ENCODE measurements around the gene ADAMTSL2. TPM values are rescaled to one million over a fixed set of nuclear protein-coding genes. Genes with fewer than 3 reads are reported as not detected.

The ADAMTSL2 gene
- total RNA-seq, 2 experiments from 2014 or later = 0.05 to 0.07 TPM

- CTCF ChIA-PET = no interaction called here
- H3K27me3 Mint-ChIP-seq = peaks cover 4% of the 10 kb centered on the region
- H3K4me3 Mint-ChIP-seq = no peak overlapping the region
- DNase-seq = no peak
- peaks cover 4% of the 10 kb centered on the region for H3K9me3 Mint-ChIP-seq
- peaks cover 8% of the 10 kb centered on the region for H3K4me1 Mint-ChIP-seq (ENCODE audit: low read depth)
- H3K27ac Mint-ChIP-seq = no peak overlapping the region
- no peaks in the 10 kb centered on the region for H3K36me3 Mint-ChIP-seq
- POLR2A ChIA-PET = no interaction called here
- intact Hi-C loops (cut with micrococcal nuclease) = no loop called here
Measured at GRCh38 chr9:133507246-133507965, 27.1 kb upstream of the ADAMTSL2 start.

- H3K4me3 Mint-ChIP-seq = no peak overlapping the region
- no peaks in the 10 kb centered on the region for H3K9me3 Mint-ChIP-seq
- no peaks in the 10 kb centered on the region for H3K36me3 Mint-ChIP-seq
- H3K4me1 Mint-ChIP-seq (ENCODE audit: low read depth) = peaks cover 8% of the 10 kb centered on the region
- no peak overlapping the region for H3K27ac Mint-ChIP-seq
- intact Hi-C loops (cut with micrococcal nuclease) = no loop called here
- DNase-seq = no peak
- ChIA-PET CTCF (no interaction called here), POLR2A (no interaction called here)
- peaks cover 4% of the 10 kb centered on the region for H3K27me3 Mint-ChIP-seq
Measured at GRCh38 chr9:133508046-133508445, 26.5 kb upstream of the ADAMTSL2 start.

DNA sequence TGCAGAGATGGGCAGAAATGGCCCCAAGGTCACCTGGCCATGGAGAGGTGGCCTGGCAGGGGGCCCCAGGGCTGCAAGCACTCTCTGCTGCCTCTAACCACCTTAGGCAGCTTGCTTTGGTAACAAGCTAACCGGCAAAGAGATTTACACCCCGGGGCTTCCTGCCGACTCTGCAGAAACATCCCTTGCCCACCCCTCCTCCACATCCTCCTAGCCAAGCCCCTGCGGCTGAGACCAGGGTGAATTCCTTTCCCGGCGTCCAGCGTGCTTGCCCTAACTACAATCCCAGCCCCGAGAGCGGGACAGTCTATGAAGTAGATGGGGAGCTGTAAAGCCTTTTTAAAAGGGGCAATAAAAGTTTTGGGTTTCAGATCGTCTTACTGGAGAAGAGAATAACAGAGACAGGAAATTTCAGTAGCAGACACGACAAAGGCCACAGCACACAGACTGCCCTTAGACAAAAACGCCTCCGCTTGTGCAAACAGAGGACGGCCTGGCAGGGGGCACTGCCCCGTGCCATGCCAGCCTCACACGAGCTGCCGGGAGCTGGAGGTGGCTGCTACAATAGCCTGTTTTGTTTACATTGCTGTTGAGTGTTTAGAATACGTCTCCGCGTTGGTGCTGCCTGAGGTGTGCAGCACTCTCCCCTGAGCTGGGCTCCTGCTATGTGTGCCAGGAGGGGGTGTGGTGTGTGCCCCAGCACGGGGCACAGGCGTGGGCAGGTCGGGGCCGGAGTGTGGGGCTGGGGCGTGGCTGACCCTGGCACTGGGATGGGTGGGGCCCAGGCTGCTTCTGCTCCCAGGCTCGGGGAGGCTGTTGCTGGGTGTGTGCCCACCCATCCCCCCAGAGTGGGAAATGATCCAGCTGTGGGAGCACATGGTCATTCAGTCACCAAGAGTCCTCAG is 25.1 kb upstream of the ADAMTSL2 start:
- peaks cover 8% of the 10 kb centered on the region for H3K4me1 Mint-ChIP-seq (ENCODE audit: low read depth)
- H3K4me3 Mint-ChIP-seq = no peak overlapping the region
- ChIA-PET POLR2A (no interaction called here), CTCF (interaction anchor here (1.1 kb wide), 1 partner anchor 9 kb away, joined by 3 read pairs; no protein-coding TSS in a partner anchor)
- H3K36me3 Mint-ChIP-seq = no peaks in the 10 kb centered on the region
- H3K27me3 Mint-ChIP-seq = no peaks in the 10 kb centered on the region
- H3K27ac Mint-ChIP-seq = no peak overlapping the region
- peak; percentile 16 for DNase-seq
- intact Hi-C loops (cut with micrococcal nuclease) = no loop called here
- H3K9me3 Mint-ChIP-seq = no peaks in the 10 kb centered on the region

- no peak overlapping the region for H3K27ac Mint-ChIP-seq
- no peak for DNase-seq
- no peak overlapping the region for H3K4me3 Mint-ChIP-seq
- ChIA-PET CTCF (no interaction called here), POLR2A (no interaction called here)
- peaks cover 8% of the 10 kb centered on the region for H3K4me1 Mint-ChIP-seq (ENCODE audit: low read depth)
- H3K9me3 Mint-ChIP-seq = no peaks in the 10 kb centered on the region
- intact Hi-C loops (cut with micrococcal nuclease) = no loop called here
- no peaks in the 10 kb centered on the region for H3K27me3 Mint-ChIP-seq
- H3K36me3 Mint-ChIP-seq = no peaks in the 10 kb centered on the region
Measured at GRCh38 chr9:133510926-133511505, 23.5 kb upstream of the ADAMTSL2 start.

DNA sequence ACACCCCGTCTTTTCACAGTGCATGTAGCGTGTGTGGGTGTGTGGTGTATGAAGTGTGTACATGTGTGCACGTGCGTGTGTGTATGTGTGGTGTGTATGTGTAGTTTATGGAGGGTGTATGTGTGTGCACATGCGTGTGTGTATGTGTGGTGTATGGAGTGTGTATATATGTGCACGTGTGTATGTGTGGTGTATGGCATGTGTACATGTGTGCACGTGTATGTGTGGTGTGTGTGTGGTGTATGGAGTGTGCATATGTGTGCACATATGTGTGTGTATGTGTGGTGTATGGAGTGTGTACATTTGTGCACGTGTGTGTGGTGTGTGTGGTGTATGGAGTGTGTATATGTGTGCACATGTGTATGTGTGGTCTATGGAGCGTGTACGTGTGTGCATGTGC is 22.9 kb upstream of the ADAMTSL2 start:
- Mint-ChIP-seq H3K27ac (no peak overlapping the region), H3K4me1 (ENCODE audit: low read depth) (peaks cover 8% of the 10 kb centered on the region), H3K36me3 (no peaks in the 10 kb centered on the region), H3K9me3 (no peaks in the 10 kb centered on the region), H3K27me3 (no peaks in the 10 kb centered on the region), H3K4me3 (no peak overlapping the region)
- ChIA-PET POLR2A (no interaction called here), CTCF (no interaction called here)
- intact Hi-C loops (cut with micrococcal nuclease) = no loop called here
- no peak for DNase-seq

- Mint-ChIP-seq H3K9me3 (no peaks in the 10 kb centered on the region), H3K4me1 (ENCODE audit: low read depth) (peaks cover 8% of the 10 kb centered on the region), H3K4me3 (no peak overlapping the region), H3K27ac (no peak overlapping the region), H3K27me3 (no peaks in the 10 kb centered on the region), H3K36me3 (no peaks in the 10 kb centered on the region)
- intact Hi-C loops (cut with micrococcal nuclease) = no loop called here
- CTCF ChIA-PET = no interaction called here
- POLR2A ChIA-PET = no interaction called here
- DNase-seq = no peak
Measured at GRCh38 chr9:133512253-133513213, 22.0 kb upstream of the ADAMTSL2 start.

- ChIA-PET POLR2A (no interaction called here), CTCF (no interaction called here)
- DNase-seq = no peak
Measured at GRCh38 chr9:133513214-133514100, 21.0 kb upstream of the ADAMTSL2 start.

DNA sequence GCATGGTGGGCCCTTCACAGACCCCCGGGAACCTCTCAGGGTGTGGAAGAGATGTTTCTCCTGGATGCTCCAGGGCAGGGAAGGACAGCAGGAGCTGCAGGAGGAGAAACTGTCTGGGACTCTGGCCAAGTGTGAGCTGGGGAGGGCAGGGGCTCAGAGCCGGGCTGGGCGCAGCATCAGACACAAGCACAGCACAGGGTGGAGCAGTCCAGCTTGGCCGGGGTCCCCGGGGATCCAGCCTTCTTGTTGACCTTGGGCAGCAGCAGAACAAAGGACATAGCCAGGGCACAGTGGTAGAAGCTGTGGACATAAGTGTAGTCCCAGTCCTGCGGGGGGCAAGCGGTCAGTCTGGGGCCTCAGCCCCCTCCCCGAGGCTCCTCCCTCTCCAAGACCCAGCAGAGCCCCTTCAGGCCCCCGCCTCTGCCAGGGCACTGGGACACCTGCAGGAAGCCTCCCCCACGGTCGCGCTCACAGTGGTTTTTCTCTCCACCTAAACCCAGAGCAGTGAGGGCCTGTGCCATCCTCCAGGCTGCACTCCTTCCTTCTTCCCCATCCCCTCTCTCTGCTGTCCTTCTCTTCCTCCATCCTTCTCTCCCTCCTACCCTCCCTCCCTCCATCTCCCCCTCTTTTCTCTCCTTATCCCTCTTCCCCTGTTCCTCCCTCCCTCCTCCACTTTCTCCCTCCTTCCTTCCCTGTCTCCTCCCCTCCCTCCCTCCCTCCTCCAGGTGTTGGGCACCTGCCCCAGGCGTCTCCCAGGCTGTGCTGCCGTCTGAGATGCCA is 19.9 kb upstream of the ADAMTSL2 start:
- ChIA-PET CTCF (no interaction called here), POLR2A (no interaction called here)
- H3K27ac Mint-ChIP-seq = no peak overlapping the region
- H3K27me3 Mint-ChIP-seq = no peaks in the 10 kb centered on the region
- no peaks in the 10 kb centered on the region for H3K9me3 Mint-ChIP-seq
- peaks cover 2% of the 10 kb centered on the region for H3K4me1 Mint-ChIP-seq (ENCODE audit: low read depth)
- no peak for DNase-seq
- H3K4me3 Mint-ChIP-seq = no peak overlapping the region
- intact Hi-C loops (cut with micrococcal nuclease) = no loop called here
- H3K36me3 Mint-ChIP-seq = no peaks in the 10 kb centered on the region

More at GRCh38 chr9:133513214-133514100, 21.0 kb upstream of the ADAMTSL2 start:
- H3K36me3 Mint-ChIP-seq = no peaks in the 10 kb centered on the region
- H3K27ac Mint-ChIP-seq = no peak overlapping the region
- no peaks in the 10 kb centered on the region for H3K9me3 Mint-ChIP-seq
- intact Hi-C loops (cut with micrococcal nuclease) = no loop called here
- H3K4me3 Mint-ChIP-seq = no peak overlapping the region
- H3K4me1 Mint-ChIP-seq (ENCODE audit: low read depth) = peaks cover 8% of the 10 kb centered on the region
- no peaks in the 10 kb centered on the region for H3K27me3 Mint-ChIP-seq

DNA sequence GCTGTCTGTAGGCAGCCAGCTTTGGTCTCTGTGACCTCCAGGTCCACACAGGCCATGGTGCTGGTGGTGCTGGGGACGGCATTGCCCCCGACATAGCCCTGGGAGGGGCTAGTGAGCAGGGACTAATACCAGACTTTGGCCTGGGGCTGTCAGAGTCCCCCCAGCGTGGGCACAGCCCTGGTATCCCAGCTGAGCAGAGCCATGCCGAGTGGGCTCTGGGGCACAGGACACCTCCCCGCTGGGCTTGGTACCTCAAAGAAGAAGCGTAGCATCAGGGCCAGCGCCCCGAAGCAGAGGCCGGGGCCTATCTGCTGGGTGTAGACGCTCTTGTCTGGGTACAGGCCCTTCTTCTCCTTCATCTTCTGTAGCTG is 19.3 kb upstream of the ADAMTSL2 start:
- Mint-ChIP-seq H3K9me3 (no peaks in the 10 kb centered on the region), H3K4me3 (no peak overlapping the region), H3K27ac (no peak overlapping the region), H3K27me3 (no peaks in the 10 kb centered on the region), H3K4me1 (ENCODE audit: low read depth) (no peaks in the 10 kb centered on the region), H3K36me3 (no peaks in the 10 kb centered on the region)
- no peak for DNase-seq
- ChIA-PET CTCF (no interaction called here), POLR2A (no interaction called here)
- intact Hi-C loops (cut with micrococcal nuclease) = no loop called here

GRCh38 chr9:133515615-133516255 is 18.8 kb upstream of the ADAMTSL2 start:
- Mint-ChIP-seq H3K27me3 (no peaks in the 10 kb centered on the region), H3K4me1 (ENCODE audit: low read depth) (no peaks in the 10 kb centered on the region), H3K4me3 (no peak overlapping the region), H3K36me3 (no peaks in the 10 kb centered on the region), H3K9me3 (no peaks in the 10 kb centered on the region), H3K27ac (no peak overlapping the region)
- no peak for DNase-seq
- ChIA-PET POLR2A (no interaction called here), CTCF (no interaction called here)
- intact Hi-C loops (cut with micrococcal nuclease) = no loop called here

All from activated CD4-positive, alpha-beta memory T cell treated with anti-CD3 and anti-CD28 coated beads for 36 hours (primary cell).